Right atrium auricular region (tissue), 2 donors: ENCODE data around the gene SRSF6. TPM values are rescaled to one million over a fixed set of nuclear protein-coding genes. Genes with fewer than 3 reads are reported as not detected.
"Not testable (repeated sequence)": the region's sequence is repeated elsewhere in the genome, so short reads cannot be mapped to it uniquely, and the experiment has no call there.

Experiments used
- DNase-seq: peaks from one replicate; pipeline ENCODE4 v3.0.0-alpha.2; 2019; ENCODE audit warnings: low spot score
- H3K27ac ChIP-seq, 2 donors: fragments of 200-600 bp; sonication (generic); 1 replicate in 1 of 2; 2 replicates in 1 of 2; pipeline ENCODE4 v1.5.1; 2016 to 2019
- H3K27me3 ChIP-seq, 2 donors: fragments of 200-600 bp; sonication (generic); one replicate each; pipeline versions ENCODE4 v1.5.1 to v1.6.0; 2017 to 2019
- H3K36me3 ChIP-seq: fragments of 200-600 bp; sonication (generic); one replicate; pipeline ENCODE4 v1.5.1; 2016
- H3K4me1 ChIP-seq, 2 donors: fragments of 200-600 bp; sonication (generic); one replicate each; pipeline versions ENCODE4 v1.5.1 to v1.6.0; 2017 to 2019
- H3K4me3 ChIP-seq, 2 donors: fragments of 200-600 bp; sonication (generic); 1 replicate in 1 of 2; 2 replicates in 1 of 2; pipeline ENCODE4 v1.5.1; 2017 to 2019; ENCODE audit warnings: mild to moderate bottlenecking in 1 of 2, moderate library complexity in 1 of 2
- H3K9me3 ChIP-seq, 2 donors: fragments of 200-600 bp; sonication (generic); one replicate each; pipeline ENCODE4 v1.5.1; 2019
- CTCF ChIP-seq, 2 donors: fragments of 200-600 bp; sonication (generic); IDR thresholded peaks; one replicate each; pipeline ENCODE4 v1.5.1; 2019; ENCODE audit warnings: antibody characterized with exemption in 2 of 2
- total RNA-seq, 2 donors: library from RNA; depleted of rRNA; stranded (reverse); fragments of >200 nt; gene quantifications; one replicate each; pipeline ENCODE4 v1.1.0, GENCODE V29; 2016

The SRSF6 gene
- total RNA-seq, 2 donors from 2014 or later, result 29.4 to 30.5 TPM

- no peak overlapping the region for H3K27ac ChIP-seq
- peaks cover 0 to 10% of the 10 kb centered on the region in 2 donors for H3K4me1 ChIP-seq
- no peaks in the 10 kb centered on the region for H3K27me3 ChIP-seq
- DNase-seq, result no peak
- H3K9me3 ChIP-seq, result no peaks in the 10 kb centered on the region
- H3K36me3 ChIP-seq, result no peaks in the 10 kb centered on the region
- no peak for TF ChIP-seq CTCF (IDR thresholded peaks at IDR 0.05)
- no peak overlapping the region for H3K4me3 ChIP-seq
Observed at GRCh38 chr20:43452404-43453126, 5.1 kb upstream of the SRSF6 start.

DNA sequence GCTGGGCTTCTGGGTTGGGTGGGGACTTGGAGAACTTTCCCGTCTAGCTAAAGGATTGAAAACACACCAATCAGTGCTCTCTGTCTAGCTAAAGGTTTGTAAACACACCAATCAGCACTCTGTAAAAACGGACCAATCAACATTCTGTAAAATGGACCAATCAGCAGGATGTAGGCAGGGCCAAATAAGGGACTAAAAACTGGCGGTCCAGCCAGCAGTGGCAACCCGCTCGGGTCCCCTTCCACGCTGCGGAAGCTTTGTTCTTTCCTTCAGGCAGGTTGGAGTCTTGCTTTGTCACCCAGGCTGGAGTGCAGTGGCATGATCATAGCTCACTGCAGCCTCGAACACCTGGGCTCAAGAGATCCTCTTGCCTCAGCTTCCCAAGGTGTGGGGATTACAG lies 1.4 kb upstream of the SRSF6 start:
- H3K36me3 ChIP-seq, result peaks cover 23% of the 10 kb centered on the region
- H3K4me3 ChIP-seq, result peak overlapping the region in 1 of 2 donors; percentile 96
- not testable (repeated sequence) for H3K9me3 ChIP-seq, H3K27me3 ChIP-seq, DNase-seq
- H3K4me1 ChIP-seq, result peaks cover 0 to 19% of the 10 kb centered on the region in 2 donors
- H3K27ac ChIP-seq, result peak overlapping the region in 1 of 2 donors; percentile 100

DNA sequence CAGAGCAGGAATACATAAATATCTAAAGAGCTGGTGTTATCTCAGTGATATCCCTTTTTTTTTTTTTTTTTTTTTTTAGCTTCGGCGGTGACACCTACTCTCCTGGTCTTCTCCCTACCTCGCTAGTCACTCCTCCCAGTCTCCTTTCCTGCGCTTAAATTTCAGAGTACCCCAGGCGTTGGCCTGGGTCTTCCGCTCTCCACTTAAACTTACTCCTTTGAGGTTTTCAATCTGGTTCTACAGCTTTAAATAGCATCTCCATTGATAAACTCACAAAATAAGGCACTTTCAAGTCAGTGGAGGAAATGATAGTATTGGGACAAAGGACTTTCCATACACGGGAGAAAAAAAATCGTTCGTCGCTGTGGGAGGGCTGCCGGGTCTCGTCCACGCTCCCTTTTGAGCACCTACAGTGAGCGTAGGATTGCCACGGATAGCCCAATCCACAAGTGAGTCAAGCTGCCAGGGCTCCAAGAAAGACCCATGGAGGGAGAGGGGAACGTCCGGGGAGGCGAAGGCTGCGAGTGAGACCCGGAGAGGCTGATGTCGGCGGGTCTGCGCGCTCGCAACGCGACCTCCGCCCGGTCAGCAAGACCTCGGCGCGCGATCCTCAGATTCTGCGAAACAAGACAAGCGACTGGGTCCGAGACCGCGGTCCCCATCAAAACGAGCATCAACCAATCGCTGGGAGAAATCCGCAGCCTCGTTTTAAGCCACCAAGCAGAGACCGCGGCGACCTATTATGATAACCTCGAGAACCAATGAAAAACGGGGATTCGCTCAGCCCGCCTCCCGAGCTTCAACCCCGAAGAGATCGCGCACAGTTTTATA lies 672 bp upstream of the SRSF6 start:
- no peaks in the 10 kb centered on the region for H3K9me3 ChIP-seq
- peaks cover 30% of the 10 kb centered on the region for H3K36me3 ChIP-seq
- H3K27me3 ChIP-seq, result no peaks in the 10 kb centered on the region
- TF ChIP-seq CTCF (IDR thresholded peaks at IDR 0.05), result no peak
- peaks cover 0 to 19% of the 10 kb centered on the region in 2 donors for H3K4me1 ChIP-seq
- peak; percentile 97 for DNase-seq
- peak overlapping the region; percentile 96 to 100 for H3K4me3 ChIP-seq
- H3K27ac ChIP-seq, result peak overlapping the region; percentile 100

- peaks cover 0 to 19% of the 10 kb centered on the region in 2 donors for H3K4me1 ChIP-seq
- no peak for DNase-seq
- H3K27ac ChIP-seq, result peak overlapping the region; percentile 100
- H3K27me3 ChIP-seq, result no peaks in the 10 kb centered on the region
- no peaks in the 10 kb centered on the region for H3K9me3 ChIP-seq
- peak overlapping the region; percentile 96 to 100 for H3K4me3 ChIP-seq
- H3K36me3 ChIP-seq, result peaks cover 45% of the 10 kb centered on the region
- no peak for TF ChIP-seq CTCF (IDR thresholded peaks at IDR 0.05)
Observed at GRCh38 chr20:43458422-43458924, 777 bp downstream of the SRSF6 start.

GRCh38 chr20:43459022-43459942 lies 1.6 kb downstream of the SRSF6 start:
- Histone ChIP-seq H3K9me3 (no peaks in the 10 kb centered on the region), H3K4me1 (peaks cover 0 to 19% of the 10 kb centered on the region in 2 donors), H3K4me3 (peak overlapping the region; percentile 96 to 100), H3K36me3 (peaks cover 53% of the 10 kb centered on the region), H3K27me3 (no peaks in the 10 kb centered on the region), H3K27ac (peak overlapping the region; percentile 100)
- no peak for DNase-seq
- no peak for TF ChIP-seq CTCF (IDR thresholded peaks at IDR 0.05)
